SIG-M5 treated with dmso at 0.1 percent for 504 hours (cell line): ENCODE data around the gene GARIN1A.
"Not testable (repeated sequence)": the region's sequence is repeated elsewhere in the genome, so short reads cannot be mapped to it uniquely, and the experiment has no call there.

Experiments used
- DNase-seq: peaks from one replicate; lab custom pipeline; 2025; ENCODE audit not compliant: unreplicated experiment; lab: John Stamatoyannopoulos, UW

GARIN1A gene

GRCh38 chr7:128683270-128683669 is 11.2 kb downstream of the GARIN1A start:
- DNase-seq = not testable (repeated sequence)

DNA sequence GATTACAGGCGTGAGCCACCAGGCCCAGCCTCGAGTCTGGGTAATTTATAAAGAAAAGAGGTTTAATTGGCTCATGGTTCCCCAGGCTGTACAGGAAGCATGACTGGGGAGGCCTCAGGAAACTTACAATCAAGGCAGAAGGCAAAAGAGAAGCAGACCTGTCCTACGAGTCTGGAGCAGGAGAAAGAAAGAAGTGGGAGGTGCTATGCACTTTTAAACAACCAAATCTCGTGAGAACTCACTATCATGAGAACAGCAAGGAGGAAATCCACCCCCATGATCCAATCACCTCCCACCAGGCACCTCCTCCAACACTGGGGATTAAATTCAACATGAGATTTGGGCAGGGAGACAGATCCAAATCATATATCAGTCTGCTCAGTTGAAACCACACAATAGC is 11.6 kb downstream of the GARIN1A start:
- not testable (repeated sequence) for DNase-seq

DNA sequence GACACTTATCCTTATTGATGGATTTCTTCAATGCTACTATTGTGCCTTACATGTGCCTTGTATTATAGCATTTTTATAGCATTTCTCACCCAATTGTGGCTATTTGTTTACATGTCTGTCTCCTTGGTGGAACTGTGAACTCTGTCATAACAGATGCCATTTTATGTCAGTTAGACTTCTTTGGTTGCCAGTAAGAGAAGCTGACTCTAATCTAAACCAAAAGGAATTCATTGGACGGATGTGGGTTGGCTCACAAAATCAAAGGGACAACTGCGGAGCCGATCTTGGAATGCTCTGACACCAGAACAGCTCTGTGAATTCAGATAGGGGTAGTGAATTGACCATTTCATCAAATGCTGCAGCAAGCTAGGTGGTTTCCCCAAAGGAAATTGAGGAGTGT is 15.0 kb downstream of the GARIN1A start:
- DNase-seq = no peak

DNA sequence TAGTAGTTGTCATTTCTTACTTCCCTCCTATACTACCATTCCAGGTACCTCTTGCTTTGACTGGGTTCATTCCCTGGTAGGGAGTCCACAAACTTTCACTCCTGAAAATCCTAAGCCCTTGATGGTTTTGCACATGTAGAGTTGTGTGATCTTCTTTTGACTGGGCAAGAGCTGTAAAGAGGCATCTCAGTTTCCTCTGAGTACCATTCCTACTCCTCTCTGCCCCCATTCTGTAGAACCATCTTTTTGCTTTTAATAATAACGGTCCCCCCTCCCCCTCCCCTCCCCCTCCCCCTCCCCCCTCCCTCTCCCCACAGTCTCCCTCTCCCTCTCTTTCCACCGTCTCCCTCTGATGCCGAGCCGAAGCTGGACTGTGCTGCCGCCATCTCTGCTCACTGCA is 16.4 kb downstream of the GARIN1A start:
- no peak for DNase-seq

- not testable (repeated sequence) for DNase-seq
Observed at GRCh38 chr7:128689161-128689935, 17.3 kb downstream of the GARIN1A start.

DNA sequence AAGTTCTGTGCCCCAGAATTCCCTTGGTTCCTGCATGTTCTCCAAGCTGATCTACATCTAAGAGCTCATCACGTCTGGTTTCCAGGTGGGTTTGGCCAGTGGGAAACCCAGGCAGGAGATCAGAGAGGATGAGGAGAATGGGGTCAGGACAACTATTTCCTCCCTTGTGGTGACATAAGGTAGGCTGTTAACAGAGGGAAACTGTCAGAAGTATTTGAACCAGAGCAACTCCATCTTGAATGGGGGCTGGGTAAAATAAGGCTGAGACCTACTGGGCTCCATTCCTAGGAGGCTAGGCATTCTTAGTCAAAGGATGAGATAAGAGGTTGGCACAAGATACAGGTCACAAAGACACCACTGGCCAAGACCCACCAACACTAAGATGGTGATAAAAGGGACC is 19.1 kb downstream of the GARIN1A start:
- no peak for DNase-seq

DNA sequence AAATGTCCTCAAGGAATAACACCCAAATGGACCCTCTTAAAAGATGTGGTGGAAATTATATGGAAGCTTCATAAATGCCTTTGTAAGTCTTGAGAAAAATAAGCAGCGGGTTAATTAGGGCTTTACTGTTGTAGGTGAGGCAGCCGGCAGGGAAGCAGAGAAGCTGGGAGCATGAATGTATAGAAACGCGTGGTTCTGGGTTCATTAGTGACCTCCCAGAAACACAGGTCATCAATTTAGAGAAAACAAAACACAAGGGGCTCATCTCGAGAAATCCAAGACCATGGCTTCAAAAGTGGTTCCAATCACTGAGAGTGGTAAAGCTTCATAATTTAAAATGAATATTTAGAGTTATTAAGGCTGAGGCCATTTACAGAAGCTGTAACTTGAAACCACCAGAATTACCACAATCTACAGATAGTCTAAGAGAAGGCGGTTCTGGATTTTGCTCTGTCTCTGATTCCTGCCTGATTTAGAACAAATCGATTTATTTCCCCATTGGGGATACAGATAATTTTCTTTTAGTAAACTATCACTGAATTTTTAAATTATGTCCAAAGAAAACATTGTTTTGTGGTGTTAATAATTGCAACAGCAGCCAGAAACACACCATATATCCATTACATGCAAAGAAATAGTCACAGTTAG is 20.7 kb downstream of the GARIN1A start:
- no peak for DNase-seq

DNA sequence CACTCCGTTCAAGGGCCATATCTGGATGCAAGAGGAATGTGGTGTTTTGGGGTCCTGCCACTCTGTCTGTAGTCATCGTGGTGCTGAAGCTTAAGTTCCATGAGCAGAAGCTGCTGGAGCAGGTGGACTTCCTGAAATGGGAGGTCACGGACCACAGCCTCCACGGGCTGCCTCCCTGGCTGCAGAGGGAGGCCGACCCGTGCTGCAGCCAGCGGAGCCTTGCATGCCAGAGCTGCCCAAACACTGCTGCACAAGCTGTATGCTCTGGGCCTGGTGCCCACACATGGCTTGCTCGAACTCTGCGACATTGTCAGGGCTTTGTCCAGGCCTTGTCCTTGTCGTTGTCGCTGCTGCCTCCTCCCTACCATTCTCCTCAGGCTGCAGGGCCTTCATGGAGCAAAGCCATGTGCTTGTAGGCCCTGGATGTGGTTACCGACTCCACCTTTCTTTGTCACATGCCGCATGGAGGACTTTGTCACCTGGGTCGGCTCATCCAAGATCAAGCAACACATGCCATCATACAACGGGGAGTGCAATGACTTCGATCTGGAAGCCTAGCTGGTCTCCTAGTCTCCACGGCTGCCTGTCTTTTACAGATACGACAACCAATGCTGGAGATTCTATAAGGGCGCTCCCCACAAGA is 21.4 kb downstream of the GARIN1A start:
- DNase-seq = no peak

DNA sequence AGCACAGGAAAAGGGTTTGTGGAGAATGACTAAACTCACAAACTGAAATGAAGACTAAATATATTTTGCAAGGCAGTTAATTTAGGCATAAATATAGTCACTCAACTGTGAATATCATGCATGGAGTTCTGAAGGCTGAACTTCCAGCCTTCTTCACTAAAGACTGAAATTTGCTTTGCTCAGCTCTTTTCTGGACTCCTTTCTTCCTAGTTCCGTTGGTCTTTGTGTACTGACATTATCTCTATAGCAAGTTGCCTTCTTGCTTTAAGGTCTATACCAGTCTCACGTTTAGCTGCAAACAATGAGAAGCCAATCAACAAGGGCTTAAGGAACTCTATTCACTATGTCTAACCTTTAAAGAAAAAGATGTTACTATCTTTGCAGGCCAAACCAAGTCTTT is 22.6 kb downstream of the GARIN1A start:
- DNase-seq = no peak

- peak; percentile 80 for DNase-seq
Observed at GRCh38 chr7:128697302-128697905, 25.3 kb downstream of the GARIN1A start.

DNA sequence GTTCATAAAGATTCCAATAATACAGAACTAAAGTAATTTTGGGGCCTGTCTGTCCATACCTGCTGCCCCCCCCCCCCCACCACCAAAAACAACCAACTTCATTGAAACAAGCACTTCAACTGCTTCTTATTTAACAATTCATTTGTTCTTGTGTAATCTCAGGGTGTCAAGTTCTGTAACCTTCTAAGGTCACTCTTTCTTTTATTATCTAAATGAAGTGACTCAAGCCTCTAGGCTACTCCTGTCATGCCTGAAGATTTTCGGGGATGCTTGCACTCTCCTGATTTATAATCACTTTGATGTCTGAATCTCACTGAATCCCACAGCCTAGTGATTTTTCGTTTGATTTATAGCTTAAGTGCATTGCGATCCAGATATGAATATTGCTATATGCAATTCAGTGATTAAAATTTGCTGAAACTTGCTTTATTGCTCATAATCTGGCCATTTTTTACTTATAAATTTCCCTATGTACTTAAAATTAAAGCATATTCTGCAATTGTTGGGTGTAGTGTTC is 27.2 kb downstream of the GARIN1A start:
- DNase-seq = no peak

- no peak for DNase-seq
Observed at GRCh38 chr7:128699895-128700294, 27.8 kb downstream of the GARIN1A start.

DNA sequence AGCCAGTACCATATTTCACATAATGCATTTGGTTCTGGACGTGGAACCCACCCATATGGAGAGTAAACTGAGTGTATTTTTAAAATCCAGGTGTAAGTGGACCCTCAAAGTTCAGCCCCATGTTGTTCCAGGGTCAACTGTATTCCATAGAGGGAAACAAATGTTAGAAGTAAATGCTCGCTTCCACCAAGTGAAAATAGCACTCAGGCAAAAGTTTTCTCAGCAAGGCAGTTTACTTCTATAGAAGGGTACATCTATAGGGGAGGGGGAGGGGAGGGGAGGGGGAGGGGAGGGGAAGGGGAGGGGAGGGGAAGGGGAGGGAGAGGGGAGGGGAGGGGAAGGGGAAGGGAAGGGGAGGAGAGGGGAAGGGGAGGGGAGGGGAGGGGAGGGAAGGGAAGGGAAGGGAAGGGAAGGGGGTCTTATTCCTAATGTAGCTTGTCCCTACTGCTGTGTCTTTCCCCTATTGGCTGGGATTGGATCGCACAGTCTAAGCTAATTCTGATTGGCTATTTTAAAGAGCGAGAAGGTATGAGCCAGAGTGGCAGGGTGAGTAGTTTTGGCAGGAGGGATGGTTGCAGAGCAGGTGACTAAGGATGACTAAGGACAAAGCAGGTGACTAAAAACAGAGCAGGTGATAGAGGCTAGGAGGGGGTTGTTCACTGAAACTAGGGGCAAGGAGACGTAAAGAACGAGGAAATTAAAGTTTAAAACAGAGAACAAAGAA is 29.1 kb downstream of the GARIN1A start:
- no peak for DNase-seq

DNA sequence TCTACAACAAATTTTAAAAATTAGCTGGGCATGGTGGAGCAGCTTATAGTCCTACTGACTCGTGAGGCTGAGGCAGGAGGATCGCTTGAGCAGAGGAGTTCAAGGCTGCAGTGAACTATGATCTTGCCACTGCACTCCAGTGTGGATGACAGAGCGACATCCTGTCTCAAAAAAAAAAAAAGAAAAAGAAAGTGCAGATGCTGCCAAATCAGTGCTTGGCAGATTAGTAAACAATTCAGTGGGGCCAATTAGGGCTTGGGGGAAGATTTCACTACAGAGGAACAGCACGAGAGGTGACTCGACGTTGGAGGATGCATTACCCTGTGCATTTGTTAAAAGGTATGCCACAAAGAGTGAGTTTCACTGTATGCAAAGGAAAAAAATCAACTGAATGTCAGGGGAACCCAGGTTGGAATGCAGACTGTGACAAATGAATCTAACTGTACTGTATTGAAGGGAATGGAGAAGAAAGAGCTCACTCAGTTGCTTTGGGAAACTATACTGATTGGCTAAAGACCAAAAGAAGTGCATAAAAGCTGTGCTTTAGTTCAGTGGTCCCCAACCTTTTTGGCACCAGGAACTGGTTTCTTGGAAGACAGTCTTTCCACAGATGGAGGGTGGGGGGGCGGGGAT is 31.6 kb downstream of the GARIN1A start:
- DNase-seq = no peak

- DNase-seq = peak; percentile 18
Observed at GRCh38 chr7:128705891-128706333, 33.8 kb downstream of the GARIN1A start.

DNA sequence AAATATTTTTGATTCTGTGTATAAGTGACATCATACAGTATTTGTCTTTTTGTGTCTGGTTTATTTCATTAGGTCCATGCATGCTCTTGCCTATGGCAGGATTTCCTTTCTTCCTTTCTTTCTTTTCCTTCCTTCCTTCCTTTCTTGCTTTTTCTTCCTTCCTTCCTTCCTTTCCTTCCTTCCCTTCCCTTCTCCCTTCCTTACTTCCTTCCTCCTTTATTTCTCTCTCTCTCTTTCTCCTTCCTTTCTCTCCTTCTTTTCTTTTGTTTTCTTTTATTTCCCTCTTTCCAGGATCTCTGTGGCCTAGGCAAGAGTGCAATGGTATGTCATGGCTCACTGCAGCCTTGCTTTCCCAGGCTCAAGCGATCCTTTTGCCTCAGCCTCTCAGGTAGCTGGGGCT is 35.7 kb downstream of the GARIN1A start:
- no peak for DNase-seq

- no peak for DNase-seq
Observed at GRCh38 chr7:128708235-128708634, 36.1 kb downstream of the GARIN1A start.

DNA sequence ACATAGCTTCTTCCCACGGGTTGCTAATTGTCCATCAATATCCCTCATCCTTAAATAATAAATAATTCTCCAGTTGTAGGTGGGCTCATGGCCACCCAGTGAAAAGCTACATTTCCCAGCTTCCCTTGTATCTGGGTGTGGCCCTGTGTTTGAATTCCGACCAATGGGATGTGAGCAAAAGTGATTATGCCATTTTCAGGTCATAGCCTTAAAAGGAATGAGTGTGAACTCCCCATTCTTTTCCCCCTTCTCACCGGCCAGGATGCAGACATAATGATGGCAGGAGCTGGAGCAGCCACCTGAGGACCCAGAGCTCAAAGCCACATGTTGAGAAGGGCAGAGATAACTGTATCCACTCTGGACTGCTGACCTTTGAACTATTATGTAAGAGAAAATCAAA is 36.7 kb downstream of the GARIN1A start:
- no peak for DNase-seq

DNA sequence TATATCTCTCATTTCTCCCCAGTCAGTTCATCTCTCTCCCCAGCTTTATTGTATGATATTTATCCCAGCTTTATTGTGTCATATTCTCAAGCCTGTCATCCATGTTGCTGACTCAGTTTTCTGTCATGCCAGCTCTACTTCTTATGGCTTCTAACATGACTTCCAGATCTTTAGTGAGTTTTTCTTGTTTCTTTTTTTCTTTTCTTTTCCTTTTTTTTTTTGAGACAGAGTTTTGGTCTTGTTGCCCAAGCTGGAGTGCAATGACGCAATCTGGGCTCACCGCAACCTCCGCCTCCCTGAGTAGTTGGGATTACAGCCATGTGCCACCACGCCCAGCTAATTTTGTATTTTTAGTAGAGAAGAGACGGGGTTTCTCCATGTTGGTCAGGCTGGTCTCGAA is 38.4 kb downstream of the GARIN1A start:
- peak; percentile 64 for DNase-seq

DNA sequence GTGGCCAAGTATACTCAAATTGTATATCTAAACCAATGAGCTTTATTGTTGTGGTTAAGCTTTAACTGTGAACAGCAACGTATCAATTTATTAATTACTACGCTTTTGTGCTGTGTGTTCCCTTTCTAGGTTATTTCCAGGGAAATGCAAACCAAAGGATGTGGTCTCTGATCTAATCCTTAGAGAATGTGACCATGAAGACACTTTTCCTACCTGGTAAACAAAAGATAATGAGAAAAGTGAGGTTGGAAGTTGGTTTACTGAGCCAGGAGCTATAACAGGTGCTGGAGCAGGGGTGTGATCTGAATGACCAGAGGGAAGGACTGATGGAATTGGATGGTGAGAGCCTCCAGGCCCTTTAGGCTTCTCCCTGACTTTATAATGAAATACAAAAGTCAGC is 41.7 kb downstream of the GARIN1A start:
- no peak for DNase-seq
